GM20000 (cell line): ENCODE measurements around the gene DUOX2.

Source experiments
- DNase-seq: peaks from one replicate; pipeline ENCODE4 v3.0.0; 2012; ENCODE audit warnings: low spot score
- TF ChIP-seq, protein P1 (sequence below): IDR thresholded peaks from 2 replicates; pipeline ENCODE4 v1.5.1; 2012; ENCODE audit warnings: mild to moderate bottlenecking, control low read depth; ENCODE audit errors: extremely low read depth, missing control alignments

The DUOX2 gene

DNA sequence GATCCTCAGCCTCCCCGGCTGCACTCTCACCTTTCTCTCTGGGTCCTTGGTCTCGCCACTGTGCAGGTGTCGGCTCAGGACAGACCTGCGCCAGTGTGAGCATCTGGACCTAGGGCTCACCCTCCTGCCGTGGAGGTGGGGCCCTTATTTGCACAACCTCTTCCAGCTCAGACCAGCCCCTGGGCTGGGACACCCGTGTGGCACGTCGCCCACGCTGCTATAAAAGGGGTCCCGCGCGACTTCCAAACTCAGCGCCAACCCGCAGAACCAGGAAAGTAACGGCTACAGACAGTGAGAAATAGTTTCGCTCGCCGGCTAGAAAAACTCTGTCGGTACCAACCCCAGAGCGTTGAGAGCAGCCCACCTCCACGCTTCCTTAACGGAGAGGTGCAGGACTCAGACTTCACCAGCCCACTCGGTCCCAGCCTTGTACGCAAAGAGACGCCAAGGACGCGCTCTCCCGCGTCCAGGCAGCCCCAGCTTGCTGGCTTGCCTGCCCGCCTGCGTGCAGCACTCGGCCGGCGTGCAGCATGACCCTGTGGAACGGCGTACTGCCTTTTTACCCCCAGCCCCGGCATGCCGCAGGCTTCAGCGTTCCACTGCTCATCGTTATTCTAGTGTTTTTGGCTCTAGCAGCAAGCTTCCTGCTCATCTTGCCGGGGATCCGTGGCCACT, at the start of gene DUOX2, which contains the start of gene DUOXA2:
TSS of gene DUOX2 (minus strand) at position 97 of the 675 bp plus-strand sequence. CDS start 761 bp downstream, outside the sequence.
TSS of gene DUOXA2 (plus strand) at position 251 of the 675 bp plus-strand sequence. CDS start at position 531, 280 bp downstream.
- TF ChIP-seq, protein P1, sequence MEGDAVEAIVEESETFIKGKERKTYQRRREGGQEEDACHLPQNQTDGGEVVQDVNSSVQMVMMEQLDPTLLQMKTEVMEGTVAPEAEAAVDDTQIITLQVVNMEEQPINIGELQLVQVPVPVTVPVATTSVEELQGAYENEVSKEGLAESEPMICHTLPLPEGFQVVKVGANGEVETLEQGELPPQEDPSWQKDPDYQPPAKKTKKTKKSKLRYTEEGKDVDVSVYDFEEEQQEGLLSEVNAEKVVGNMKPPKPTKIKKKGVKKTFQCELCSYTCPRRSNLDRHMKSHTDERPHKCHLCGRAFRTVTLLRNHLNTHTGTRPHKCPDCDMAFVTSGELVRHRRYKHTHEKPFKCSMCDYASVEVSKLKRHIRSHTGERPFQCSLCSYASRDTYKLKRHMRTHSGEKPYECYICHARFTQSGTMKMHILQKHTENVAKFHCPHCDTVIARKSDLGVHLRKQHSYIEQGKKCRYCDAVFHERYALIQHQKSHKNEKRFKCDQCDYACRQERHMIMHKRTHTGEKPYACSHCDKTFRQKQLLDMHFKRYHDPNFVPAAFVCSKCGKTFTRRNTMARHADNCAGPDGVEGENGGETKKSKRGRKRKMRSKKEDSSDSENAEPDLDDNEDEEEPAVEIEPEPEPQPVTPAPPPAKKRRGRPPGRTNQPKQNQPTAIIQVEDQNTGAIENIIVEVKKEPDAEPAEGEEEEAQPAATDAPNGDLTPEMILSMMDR = no peak
- no peak for DNase-seq

DNA sequence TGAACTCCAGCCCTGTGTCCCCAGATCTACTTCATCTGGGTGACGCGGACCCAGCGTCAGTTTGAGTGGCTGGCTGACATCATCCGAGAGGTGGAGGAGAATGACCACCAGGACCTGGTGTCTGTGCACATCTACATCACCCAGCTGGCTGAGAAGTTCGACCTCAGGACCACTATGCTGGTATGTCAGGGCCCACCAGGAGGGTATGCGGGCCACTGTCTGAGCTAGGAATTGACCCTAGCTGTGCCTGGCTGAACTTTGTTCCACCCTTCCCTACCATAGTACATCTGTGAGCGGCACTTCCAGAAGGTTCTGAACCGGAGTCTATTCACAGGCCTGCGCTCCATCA, 49.5 kb upstream of the DUOX2 start:
- TF ChIP-seq, protein P1 = no peak
- no peak for DNase-seq

DNA sequence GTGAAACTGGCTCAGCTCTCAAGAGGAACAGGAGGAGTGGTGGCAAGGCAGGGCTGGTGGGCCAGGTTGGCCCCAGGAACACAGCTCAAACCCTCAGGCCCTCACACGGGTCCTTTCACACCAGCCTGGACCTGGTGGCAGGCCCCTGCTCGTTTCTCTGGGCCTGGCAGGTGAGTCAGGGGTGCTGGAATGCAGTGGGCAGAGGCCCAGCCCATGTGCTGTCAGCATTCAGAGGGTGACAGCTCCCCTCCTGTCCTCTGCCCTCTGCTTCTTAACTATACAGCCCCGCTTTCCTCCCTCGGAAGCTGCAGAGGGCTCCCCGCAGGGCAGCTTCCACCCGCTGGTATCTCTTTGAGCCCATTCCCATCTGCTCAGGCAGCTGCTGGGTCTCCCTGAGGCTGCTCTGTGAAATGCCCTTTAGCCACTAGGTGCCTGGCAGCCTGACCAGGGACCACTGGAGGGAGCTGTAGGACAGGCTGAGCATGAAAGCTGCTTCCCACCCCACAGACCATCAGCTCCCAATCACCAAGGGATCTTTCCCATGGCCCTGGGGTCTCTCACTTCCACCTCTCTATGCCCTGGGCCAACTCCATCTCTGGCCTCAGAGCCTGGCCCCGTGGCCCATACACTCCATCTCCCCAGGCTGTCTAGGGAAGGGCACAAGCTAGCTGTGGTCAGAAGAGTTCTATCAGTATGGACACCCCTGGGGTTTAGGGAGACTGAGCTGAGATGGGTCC, 49.0 kb upstream of the DUOX2 start:
- TF ChIP-seq, protein P1 = peak; percentile 89
- DNase-seq = peak; percentile 88

DNA sequence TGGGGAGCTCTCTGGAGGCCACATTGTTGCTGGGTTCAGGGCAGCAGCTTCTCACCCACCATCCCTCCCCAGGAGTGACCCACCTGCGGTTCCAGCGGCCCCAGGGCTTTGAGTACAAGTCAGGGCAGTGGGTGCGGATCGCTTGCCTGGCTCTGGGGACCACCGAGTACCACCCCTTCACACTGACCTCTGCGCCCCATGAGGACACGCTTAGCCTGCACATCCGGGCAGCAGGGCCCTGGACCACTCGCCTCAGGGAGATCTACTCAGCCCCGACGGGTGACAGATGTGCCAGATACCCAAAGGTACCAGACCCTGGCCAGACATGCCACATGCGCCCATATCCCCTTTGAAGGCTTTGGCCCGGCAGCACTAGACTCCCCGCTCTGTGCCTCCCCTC, 47.7 kb upstream of the DUOX2 start:
- TF ChIP-seq, protein P1 = no peak
- no peak for DNase-seq

DNA sequence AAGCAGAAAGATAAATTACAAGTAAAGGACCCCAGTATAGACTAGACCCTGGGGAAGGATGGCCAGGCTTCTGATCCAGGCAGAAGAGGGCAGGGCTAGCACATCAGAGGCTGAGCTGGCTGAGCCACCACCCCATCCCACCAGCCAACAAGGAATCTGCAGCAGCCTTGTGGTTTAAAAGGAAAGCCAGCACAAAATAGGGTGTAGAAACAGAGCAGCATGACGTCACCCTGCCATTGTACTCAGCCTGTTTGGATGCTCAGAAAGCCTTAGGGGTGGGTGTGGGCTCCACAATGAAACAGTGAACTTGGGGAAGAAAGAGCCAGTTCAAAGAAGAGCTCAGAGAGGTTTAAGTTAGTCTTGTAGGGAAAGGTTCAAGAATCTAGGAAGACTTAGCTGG, 44.0 kb upstream of the DUOX2 start:
- TF ChIP-seq, protein P1 = no peak
- DNase-seq = no peak

DNA sequence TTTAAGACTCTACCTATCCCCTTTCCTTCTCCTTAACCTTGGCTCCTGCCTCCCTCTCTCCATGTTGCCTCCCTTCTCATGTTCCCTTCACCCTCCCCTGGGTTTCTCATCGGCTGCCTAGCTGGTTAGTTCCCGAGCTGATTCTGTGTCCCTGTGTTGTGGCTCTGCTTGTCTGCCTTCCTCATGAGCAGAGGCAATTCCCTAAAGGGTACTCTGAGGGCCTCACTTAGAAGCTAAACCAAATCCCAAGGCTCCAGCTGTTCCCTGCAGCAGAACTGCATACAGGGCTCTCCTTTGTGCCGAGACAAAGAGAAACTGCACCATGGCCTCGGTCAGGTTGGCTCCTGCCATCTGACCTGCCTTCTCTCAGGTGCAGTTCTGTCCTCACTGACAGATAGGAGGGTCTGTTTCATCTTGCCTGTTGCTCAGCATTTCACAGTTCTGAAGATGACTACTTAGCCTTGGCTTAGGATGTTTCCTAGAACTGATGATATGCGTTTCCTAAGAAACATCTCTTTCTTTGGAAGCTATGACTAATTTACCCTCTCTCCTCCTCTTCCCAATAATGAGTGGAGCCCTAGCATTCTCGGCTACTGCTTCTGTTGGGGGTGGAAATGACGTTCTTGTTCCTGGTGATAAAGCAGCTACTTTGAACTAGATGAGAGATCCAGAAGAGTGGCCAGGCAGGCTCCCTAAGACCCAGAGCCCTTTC, 42.9 kb upstream of the DUOX2 start:
- TF ChIP-seq, protein P1 = no peak

DNA sequence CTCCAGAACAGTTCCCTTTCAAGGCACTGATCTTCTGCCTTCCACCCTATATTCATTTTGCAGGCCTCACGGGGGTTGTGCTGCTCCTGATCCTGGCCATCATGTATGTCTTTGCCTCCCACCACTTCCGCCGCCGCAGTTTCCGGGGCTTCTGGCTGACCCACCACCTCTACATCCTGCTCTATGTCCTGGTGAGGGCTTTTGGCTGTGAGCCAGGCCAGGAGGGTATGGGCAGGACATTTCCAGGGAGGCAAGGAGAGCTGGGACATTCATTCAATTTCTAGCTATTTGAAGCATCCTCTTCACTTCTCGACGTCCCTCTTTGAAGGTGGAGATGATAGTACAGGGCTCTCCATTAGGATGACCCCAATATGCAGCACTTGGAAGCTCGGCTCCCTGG, 41.8 kb upstream of the DUOX2 start:
- TF ChIP-seq, protein P1 = no peak
- no peak for DNase-seq

More for the DNA sequence above, 42.9 kb upstream of the DUOX2 start:
- DNase-seq = no peak
